Panc1 (cell line): Measurements from ENCODE around the gene DEK. TPM values are rescaled to one million over a fixed set of nuclear protein-coding genes. Genes with fewer than 3 reads are reported as not detected.

Source experiments
- ATAC-seq: fragments of 200-7000 bp; cut with Tn5 transposase; 2 replicates; pipeline ENCODE4 v1.9.1; 2020; ENCODE audit warnings: mild to moderate bottlenecking, moderate library complexity
- BruUV-seq: library from RNA; stranded (reverse); fragments of 400-500 nt; replicated peaks from 2 replicates; lab custom pipeline; 2021; lab: Mats Ljungman, UMichigan
- CTCF ChIA-PET: fragments of 300-600 bp; sonication (Branson Sonifier 250); formaldehyde crosslinking; loops from one replicate; lab custom pipeline; 2022; ENCODE audit warnings: antibody characterized with exemption; lab: Charles Lee
- POLR2A ChIA-PET: fragments of 300-600 bp; sonication (Branson Sonifier 250); formaldehyde crosslinking; loops from one replicate; lab custom pipeline; 2022; ENCODE audit warnings: antibody characterized with exemption; lab: Charles Lee
- DNase-seq: peaks from one replicate; pipeline ENCODE4 v3.0.0-alpha.2; 2010; ENCODE audit warnings: low read depth, low spot score
- H3K27ac ChIP-seq: 2 replicates; pipeline ENCODE4 v1.5.1; 2011; ENCODE audit warnings: mild to moderate bottlenecking, low read length, inconsistent platforms
- H3K27me3 ChIP-seq: fragments of 200-500 bp; sonication (Bioruptor generic); 2 replicates; pipeline ENCODE4 v1.6.0; 2014; ENCODE audit warnings: low read length, inconsistent platforms; ENCODE audit not compliant: control insufficient read depth, insufficient read depth
- H3K36me3 ChIP-seq: fragments of 200-500 bp; sonication (Bioruptor generic); 2 replicates; pipeline ENCODE4 v1.5.1; 2014; ENCODE audit warnings: inconsistent platforms, mild to moderate bottlenecking, low read length, moderate library complexity; ENCODE audit not compliant: control insufficient read depth, insufficient read depth
- H3K4me1 ChIP-seq: 2 replicates; pipeline ENCODE4 v1.5.1; 2011; ENCODE audit warnings: inconsistent platforms, mild to moderate bottlenecking, low read length, moderate library complexity; ENCODE audit not compliant: control insufficient read depth, insufficient read depth
- H3K4me3 ChIP-seq, 2 experiments: 2 replicates each; pipeline ENCODE4 v1.5.1; 2011 to 2012; ENCODE audit warnings: low read depth in 2 of 2, low read length in 2 of 2, mild to moderate bottlenecking in 2 of 2, inconsistent platforms in 1 of 2, moderate library complexity in 1 of 2
- H3K9me3 ChIP-seq: fragments of 200-500 bp; sonication (Bioruptor generic); 2 replicates; pipeline ENCODE4 v1.5.1; 2014; ENCODE audit warnings: low read depth, mild to moderate bottlenecking, inconsistent platforms, low read length, moderate library complexity; ENCODE audit not compliant: control insufficient read depth, insufficient read depth
- POLR2AphosphoS5 ChIP-seq: IDR thresholded peaks from 2 replicates; pipeline ENCODE4 v1.6.1; 2012; ENCODE audit warnings: mild to moderate bottlenecking, low read depth, low read length, moderate library complexity
- SIN3A ChIP-seq: IDR thresholded peaks from 2 replicates; pipeline ENCODE4 v1.6.1; 2012; ENCODE audit warnings: low read depth, mild to moderate bottlenecking, low read length, moderate library complexity, borderline replicate concordance; ENCODE audit not compliant: insufficient read depth
- TCF7L2 ChIP-seq: IDR thresholded peaks from 2 replicates; pipeline ENCODE4 v1.6.1; 2011; ENCODE audit warnings: mild to moderate bottlenecking, low read depth, low read length, inconsistent platforms
- in situ Hi-C: cut with HindIII; loops from 2 replicates; pipeline ENCODE4 v1.10.0; 2016; ENCODE audit warnings: low sequenced_read_pairs, low pct_unique_long_range_greater_than_20kb
- intact Hi-C: fragments of 100-400 bp; cut with micrococcal nuclease; formaldehyde crosslinking; loops from one replicate; pipeline ENCODE4 v1.10.0; 2022; ENCODE audit not compliant: unreplicated experiment
- total RNA-seq: library from RNA; stranded (reverse); gene quantifications from one replicate; pipeline ENCODE4 v1.2.1, GENCODE V29; 2021; ENCODE audit not compliant: unreplicated experiment
- TF ChIP-seq, protein P1 (sequence below), 2 experiments: IDR thresholded peaks; 2 replicates each; pipeline ENCODE4 v1.6.1; 2011 to 2012; ENCODE audit warnings: low read depth in 2 of 2, control low read depth in 1 of 2, low read length in 1 of 2, mild to moderate bottlenecking in 1 of 2, moderate library complexity in 1 of 2; ENCODE audit not compliant: insufficient read depth in 1 of 2
- TF ChIP-seq, protein P2 (sequence below): fragments of 450-650 bp; IDR thresholded peaks from 2 replicates; pipeline ENCODE4 v1.5.1; 2017; ENCODE audit warnings: mild to moderate bottlenecking

Gene DEK
- total RNA-seq, 1 experiment from 2014 or later, result 177 TPM

- in situ Hi-C loops (no loop called here), intact Hi-C loops (no loop called here)
- TF ChIP-seq SIN3A (no peak), POLR2AphosphoS5 (no peak)
- TF ChIP-seq, protein P1, sequence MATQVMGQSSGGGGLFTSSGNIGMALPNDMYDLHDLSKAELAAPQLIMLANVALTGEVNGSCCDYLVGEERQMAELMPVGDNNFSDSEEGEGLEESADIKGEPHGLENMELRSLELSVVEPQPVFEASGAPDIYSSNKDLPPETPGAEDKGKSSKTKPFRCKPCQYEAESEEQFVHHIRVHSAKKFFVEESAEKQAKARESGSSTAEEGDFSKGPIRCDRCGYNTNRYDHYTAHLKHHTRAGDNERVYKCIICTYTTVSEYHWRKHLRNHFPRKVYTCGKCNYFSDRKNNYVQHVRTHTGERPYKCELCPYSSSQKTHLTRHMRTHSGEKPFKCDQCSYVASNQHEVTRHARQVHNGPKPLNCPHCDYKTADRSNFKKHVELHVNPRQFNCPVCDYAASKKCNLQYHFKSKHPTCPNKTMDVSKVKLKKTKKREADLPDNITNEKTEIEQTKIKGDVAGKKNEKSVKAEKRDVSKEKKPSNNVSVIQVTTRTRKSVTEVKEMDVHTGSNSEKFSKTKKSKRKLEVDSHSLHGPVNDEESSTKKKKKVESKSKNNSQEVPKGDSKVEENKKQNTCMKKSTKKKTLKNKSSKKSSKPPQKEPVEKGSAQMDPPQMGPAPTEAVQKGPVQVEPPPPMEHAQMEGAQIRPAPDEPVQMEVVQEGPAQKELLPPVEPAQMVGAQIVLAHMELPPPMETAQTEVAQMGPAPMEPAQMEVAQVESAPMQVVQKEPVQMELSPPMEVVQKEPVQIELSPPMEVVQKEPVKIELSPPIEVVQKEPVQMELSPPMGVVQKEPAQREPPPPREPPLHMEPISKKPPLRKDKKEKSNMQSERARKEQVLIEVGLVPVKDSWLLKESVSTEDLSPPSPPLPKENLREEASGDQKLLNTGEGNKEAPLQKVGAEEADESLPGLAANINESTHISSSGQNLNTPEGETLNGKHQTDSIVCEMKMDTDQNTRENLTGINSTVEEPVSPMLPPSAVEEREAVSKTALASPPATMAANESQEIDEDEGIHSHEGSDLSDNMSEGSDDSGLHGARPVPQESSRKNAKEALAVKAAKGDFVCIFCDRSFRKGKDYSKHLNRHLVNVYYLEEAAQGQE (IDR thresholded peaks at IDR 0.05; ENCODE audit: insufficient read depth in 1 of 2, low read depth in 2 of 2, low read length in 1 of 2), result no peak
Measured at GRCh38 chr6:18211338-18211737, 53.0 kb downstream of the DEK start.

GRCh38 chr6:18210707-18211106 lies 53.6 kb downstream of the DEK start:
- POLR2A ChIA-PET, result no interaction called here
- Histone ChIP-seq H3K4me3 (no peak overlapping the region), H3K9me3 (no peaks in the 10 kb centered on the region), H3K27me3 (no peaks in the 10 kb centered on the region), H3K36me3 (no peaks in the 10 kb centered on the region), H3K4me1 (no peaks in the 10 kb centered on the region), H3K27ac (no peak overlapping the region)
- intact Hi-C loops, result no loop called here
- in situ Hi-C loops, result no loop called here
- CTCF ChIA-PET, result no interaction called here
- BruUV-seq, result no TSS peak
- no peak for TF ChIP-seq TCF7L2
- TF ChIP-seq, protein P2, sequence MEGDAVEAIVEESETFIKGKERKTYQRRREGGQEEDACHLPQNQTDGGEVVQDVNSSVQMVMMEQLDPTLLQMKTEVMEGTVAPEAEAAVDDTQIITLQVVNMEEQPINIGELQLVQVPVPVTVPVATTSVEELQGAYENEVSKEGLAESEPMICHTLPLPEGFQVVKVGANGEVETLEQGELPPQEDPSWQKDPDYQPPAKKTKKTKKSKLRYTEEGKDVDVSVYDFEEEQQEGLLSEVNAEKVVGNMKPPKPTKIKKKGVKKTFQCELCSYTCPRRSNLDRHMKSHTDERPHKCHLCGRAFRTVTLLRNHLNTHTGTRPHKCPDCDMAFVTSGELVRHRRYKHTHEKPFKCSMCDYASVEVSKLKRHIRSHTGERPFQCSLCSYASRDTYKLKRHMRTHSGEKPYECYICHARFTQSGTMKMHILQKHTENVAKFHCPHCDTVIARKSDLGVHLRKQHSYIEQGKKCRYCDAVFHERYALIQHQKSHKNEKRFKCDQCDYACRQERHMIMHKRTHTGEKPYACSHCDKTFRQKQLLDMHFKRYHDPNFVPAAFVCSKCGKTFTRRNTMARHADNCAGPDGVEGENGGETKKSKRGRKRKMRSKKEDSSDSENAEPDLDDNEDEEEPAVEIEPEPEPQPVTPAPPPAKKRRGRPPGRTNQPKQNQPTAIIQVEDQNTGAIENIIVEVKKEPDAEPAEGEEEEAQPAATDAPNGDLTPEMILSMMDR, result no peak
- TF ChIP-seq POLR2AphosphoS5, result no peak
- TF ChIP-seq, protein P1 (IDR thresholded peaks at IDR 0.05; ENCODE audit: insufficient read depth in 1 of 2, low read depth in 2 of 2, low read length in 1 of 2), result no peak
- no peak for TF ChIP-seq SIN3A
- DNase-seq, result no peak
- no peak for ATAC-seq

More at GRCh38 chr6:18211338-18211737, 53.0 kb downstream of the DEK start:
- Histone ChIP-seq H3K9me3 (no peaks in the 10 kb centered on the region), H3K27me3 (no peaks in the 10 kb centered on the region), H3K36me3 (no peaks in the 10 kb centered on the region), H3K27ac (no peak overlapping the region), H3K4me1 (no peaks in the 10 kb centered on the region), H3K4me3 (no peak overlapping the region)
- DNase-seq (no peak), ATAC-seq (no peak)
- ChIA-PET CTCF (no interaction called here), POLR2A (no interaction called here)
- BruUV-seq, result no TSS peak
